Spleen (tissue), 7 donors: ENCODE data around the gene VRK3.
"Not testable (repeated sequence)": the region's sequence is repeated elsewhere in the genome, so short reads cannot be mapped to it uniquely, and the experiment has no call there.

Source experiments
- POLR2A ChIP-seq, 3 donors: fragments of 450-650 bp; IDR thresholded peaks; one replicate each; pipeline ENCODE4 v1.5.1; 2017; ENCODE audit warnings: antibody characterized with exemption in 3 of 3, mild to moderate bottlenecking in 1 of 3
- TF ChIP-seq, protein P1 (sequence below), 11 experiments: fragments of 200-600 bp in 7 of 11; fragments of 450-650 bp in 4 of 11; sonication (generic) in 4 of 11; IDR thresholded peaks in 8 of 11; conservative IDR thresholded peaks in 3 of 11; 1 replicate in 7 of 11; 2 replicates in 4 of 11; pipeline versions ENCODE4 v1.4.0 to v1.8.0; 2016 to 2021; ENCODE audit warnings: antibody characterized with exemption in 11 of 11, inconsistent platforms in 4 of 11, mild to moderate bottlenecking in 1 of 11
- donor health status: DM: no; HTN: no; CAD: no; lungs with moderate emphysema.
- donor health status: DM: no; HTN: no; CAD: no.
- donor health status: DM: no; HTN: no; CAD: no.

DNA sequence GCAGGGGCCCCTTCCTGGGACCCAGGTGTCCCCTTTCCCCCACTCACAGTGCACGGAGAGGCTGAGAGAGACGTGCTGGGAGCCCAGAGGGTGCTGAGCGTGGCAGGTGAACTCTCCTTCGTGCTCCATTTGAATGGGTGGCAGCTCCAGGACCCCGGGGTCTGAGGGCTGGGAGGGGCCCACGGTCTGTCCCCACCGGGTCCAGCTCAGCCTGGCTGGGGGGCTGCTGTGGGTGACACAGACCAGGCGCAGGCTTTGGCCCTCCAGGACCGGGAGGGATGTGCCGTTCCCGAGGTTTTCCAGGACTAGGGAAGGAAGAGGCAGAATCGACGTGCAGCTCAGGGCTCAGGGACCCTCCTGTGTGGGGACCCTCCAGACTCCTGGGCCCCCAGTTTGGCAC, 66.6 kb downstream of the VRK3 start:
- TF ChIP-seq, protein P1, sequence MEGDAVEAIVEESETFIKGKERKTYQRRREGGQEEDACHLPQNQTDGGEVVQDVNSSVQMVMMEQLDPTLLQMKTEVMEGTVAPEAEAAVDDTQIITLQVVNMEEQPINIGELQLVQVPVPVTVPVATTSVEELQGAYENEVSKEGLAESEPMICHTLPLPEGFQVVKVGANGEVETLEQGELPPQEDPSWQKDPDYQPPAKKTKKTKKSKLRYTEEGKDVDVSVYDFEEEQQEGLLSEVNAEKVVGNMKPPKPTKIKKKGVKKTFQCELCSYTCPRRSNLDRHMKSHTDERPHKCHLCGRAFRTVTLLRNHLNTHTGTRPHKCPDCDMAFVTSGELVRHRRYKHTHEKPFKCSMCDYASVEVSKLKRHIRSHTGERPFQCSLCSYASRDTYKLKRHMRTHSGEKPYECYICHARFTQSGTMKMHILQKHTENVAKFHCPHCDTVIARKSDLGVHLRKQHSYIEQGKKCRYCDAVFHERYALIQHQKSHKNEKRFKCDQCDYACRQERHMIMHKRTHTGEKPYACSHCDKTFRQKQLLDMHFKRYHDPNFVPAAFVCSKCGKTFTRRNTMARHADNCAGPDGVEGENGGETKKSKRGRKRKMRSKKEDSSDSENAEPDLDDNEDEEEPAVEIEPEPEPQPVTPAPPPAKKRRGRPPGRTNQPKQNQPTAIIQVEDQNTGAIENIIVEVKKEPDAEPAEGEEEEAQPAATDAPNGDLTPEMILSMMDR (IDR thresholded peaks at IDR 0.05 in 8 of 11, conservative IDR thresholded peaks at IDR 0.05 in 3 of 11), result not testable (repeated sequence)
- TF ChIP-seq POLR2A (IDR thresholded peaks at IDR 0.05), result not testable (repeated sequence)
